ENCODE results near the gene MYO9B. TPM values are rescaled to one million over a fixed set of nuclear protein-coding genes. Genes with fewer than 3 reads are reported as not detected.

MYO9B gene
- total and polyA plus RNA-seq, 2 of the 13 experiments (the other 11 are each of a cell fraction or from before 2014, with no cell fraction given) = 18.0 to 18.3 TPM

DNA sequence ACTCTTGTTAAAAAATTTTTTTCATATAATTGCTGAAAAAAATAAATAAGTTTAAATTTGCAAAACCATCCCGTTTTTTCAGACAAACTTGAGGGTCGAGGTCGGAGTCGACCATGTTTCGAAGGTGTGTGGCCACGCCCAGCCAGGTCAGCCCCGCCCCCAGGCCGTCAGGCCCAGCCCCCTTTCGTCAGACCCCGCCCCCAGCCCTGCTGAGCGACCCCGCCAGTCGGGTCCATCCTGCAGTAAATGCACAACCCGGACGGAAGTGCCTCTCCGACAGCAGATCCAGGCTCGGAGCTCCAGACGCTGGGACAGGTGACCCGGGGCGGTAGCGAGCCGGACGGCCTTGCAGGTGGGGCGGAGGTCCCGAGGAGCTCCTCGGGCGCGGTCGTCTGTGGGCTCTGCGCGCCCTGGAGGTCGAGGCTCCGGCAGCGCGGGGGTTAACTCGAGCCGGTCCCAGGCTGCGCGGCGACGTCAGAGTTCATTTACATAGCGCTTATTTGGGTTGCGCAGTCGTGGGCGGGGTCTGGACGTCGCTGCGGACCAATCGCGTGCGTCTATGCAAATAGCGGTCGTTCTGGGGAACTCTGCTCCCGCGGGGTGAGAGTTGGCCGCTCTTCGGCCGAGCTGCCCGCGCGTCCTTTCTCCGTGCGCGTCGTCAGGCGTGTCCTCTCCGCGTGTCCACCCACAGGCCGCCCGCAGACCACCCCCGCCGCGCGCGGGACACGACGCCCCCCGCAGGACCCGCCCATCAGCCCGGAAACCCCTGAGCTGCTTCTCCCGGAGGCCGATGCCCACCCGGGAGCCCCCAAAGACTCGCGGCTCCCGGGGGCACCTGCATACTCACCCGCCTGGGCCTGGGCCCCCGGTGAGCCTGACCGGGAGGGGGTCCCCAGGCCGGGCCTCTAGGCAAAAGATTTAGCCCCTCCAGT, 150.7 kb downstream of the MYO9B start, which contains the start of gene OCEL1 (continued):
- TF ChIP-seq, protein P1, sequence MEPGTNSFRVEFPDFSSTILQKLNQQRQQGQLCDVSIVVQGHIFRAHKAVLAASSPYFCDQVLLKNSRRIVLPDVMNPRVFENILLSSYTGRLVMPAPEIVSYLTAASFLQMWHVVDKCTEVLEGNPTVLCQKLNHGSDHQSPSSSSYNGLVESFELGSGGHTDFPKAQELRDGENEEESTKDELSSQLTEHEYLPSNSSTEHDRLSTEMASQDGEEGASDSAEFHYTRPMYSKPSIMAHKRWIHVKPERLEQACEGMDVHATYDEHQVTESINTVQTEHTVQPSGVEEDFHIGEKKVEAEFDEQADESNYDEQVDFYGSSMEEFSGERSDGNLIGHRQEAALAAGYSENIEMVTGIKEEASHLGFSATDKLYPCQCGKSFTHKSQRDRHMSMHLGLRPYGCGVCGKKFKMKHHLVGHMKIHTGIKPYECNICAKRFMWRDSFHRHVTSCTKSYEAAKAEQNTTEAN (CRISPR knock-in tag; conservative IDR thresholded peaks at IDR 0.05) = peak; percentile 56; the same call in 1 of the 2 replicates
- TF ChIP-seq SMAD1 (CRISPR knock-in tag; IDR thresholded peaks at IDR 0.05; ENCODE audit: borderline replicate concordance, low read depth) (no peak; the same call in 1 of the 2 replicates), MIXL1 (CRISPR knock-in tag; IDR thresholded peaks at IDR 0.05) (no peak), MED8 (CRISPR knock-in tag; IDR thresholded peaks at IDR 0.05; ENCODE audit: insufficient replicate concordance) (peak; percentile 73), TRIM24 (CRISPR knock-in tag; IDR thresholded peaks at IDR 0.05) (no peak), ZFP37 (CRISPR knock-in tag; IDR thresholded peaks at IDR 0.05; ENCODE audit: borderline replicate concordance) (no peak), TOE1 (CRISPR knock-in tag; IDR thresholded peaks at IDR 0.05) (no peak), DR1 (CRISPR knock-in tag; IDR thresholded peaks at IDR 0.05) (peak; percentile 18; the same call in 1 of the 2 replicates), ZFP1 (CRISPR knock-in tag; IDR thresholded peaks at IDR 0.05) (no peak), CENPT (CRISPR knock-in tag; IDR thresholded peaks at IDR 0.05; ENCODE audit: low read depth) (no peak), ZNF605 (CRISPR knock-in tag; IDR thresholded peaks at IDR 0.05) (0 out of 2 replicates have a peak, but pooled peaks have one; percentile 45), ZNF234 (CRISPR knock-in tag; conservative IDR thresholded peaks at IDR 0.05) (peak; percentile 77; the same call in 1 of the 2 replicates), ZFP90 (CRISPR knock-in tag; IDR thresholded peaks at IDR 0.05; ENCODE audit: borderline replicate concordance) (peak; percentile 37; the same call in 1 of the 2 replicates), SIN3A (IDR thresholded peaks at IDR 0.05; ENCODE audit: borderline replicate concordance, low read depth, low read length) (no peak), ZNF552 (CRISPR knock-in tag; IDR thresholded peaks at IDR 0.05; ENCODE audit: borderline replicate concordance) (no peak)
- TF ChIP-seq, protein P2, sequence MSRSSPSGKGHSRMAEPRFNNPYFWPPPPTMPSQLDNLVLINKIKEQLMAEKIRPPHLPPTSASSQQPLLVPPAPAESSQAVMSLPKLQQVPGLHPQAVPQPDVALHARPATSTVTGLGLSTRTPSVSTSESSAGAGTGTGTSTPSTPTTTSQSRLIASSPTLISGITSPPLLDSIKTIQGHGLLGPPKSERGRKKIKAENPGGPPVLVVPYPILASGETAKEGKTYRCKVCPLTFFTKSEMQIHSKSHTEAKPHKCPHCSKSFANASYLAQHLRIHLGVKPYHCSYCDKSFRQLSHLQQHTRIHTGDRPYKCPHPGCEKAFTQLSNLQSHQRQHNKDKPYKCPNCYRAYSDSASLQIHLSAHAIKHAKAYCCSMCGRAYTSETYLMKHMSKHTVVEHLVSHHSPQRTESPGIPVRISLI (CRISPR knock-in tag; IDR thresholded peaks at IDR 0.05; ENCODE audit: borderline replicate concordance) = no peak
- TF ChIP-seq, protein P3, sequence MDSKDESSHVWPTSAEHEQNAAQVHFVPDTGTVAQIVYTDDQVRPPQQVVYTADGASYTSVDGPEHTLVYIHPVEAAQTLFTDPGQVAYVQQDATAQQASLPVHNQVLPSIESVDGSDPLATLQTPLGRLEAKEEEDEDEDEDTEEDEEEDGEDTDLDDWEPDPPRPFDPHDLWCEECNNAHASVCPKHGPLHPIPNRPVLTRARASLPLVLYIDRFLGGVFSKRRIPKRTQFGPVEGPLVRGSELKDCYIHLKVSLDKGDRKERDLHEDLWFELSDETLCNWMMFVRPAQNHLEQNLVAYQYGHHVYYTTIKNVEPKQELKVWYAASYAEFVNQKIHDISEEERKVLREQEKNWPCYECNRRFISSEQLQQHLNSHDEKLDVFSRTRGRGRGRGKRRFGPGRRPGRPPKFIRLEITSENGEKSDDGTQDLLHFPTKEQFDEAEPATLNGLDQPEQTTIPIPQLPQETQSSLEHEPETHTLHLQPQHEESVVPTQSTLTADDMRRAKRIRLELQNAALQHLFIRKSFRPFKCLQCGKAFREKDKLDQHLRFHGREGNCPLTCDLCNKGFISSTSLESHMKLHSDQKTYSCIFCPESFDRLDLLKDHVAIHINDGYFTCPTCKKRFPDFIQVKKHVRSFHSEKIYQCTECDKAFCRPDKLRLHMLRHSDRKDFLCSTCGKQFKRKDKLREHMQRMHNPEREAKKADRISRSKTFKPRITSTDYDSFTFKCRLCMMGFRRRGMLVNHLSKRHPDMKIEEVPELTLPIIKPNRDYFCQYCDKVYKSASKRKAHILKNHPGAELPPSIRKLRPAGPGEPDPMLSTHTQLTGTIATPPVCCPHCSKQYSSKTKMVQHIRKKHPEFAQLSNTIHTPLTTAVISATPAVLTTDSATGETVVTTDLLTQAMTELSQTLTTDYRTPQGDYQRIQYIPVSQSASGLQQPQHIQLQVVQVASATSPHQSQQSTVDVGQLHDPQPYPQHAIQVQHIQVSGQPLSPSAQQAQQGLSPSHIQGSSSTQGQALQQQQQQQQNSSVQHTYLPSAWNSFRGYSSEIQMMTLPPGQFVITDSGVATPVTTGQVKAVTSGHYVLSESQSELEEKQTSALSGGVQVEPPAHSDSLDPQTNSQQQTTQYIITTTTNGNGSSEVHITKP (CRISPR knock-in tag; IDR thresholded peaks at IDR 0.05; ENCODE audit: low read depth) = peak; percentile 88
- TF ChIP-seq, protein P4, sequence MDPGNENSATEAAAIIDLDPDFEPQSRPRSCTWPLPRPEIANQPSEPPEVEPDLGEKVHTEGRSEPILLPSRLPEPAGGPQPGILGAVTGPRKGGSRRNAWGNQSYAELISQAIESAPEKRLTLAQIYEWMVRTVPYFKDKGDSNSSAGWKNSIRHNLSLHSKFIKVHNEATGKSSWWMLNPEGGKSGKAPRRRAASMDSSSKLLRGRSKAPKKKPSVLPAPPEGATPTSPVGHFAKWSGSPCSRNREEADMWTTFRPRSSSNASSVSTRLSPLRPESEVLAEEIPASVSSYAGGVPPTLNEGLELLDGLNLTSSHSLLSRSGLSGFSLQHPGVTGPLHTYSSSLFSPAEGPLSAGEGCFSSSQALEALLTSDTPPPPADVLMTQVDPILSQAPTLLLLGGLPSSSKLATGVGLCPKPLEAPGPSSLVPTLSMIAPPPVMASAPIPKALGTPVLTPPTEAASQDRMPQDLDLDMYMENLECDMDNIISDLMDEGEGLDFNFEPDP (CRISPR knock-in tag; conservative IDR thresholded peaks at IDR 0.05) = no peak
- TF ChIP-seq, protein P5, sequence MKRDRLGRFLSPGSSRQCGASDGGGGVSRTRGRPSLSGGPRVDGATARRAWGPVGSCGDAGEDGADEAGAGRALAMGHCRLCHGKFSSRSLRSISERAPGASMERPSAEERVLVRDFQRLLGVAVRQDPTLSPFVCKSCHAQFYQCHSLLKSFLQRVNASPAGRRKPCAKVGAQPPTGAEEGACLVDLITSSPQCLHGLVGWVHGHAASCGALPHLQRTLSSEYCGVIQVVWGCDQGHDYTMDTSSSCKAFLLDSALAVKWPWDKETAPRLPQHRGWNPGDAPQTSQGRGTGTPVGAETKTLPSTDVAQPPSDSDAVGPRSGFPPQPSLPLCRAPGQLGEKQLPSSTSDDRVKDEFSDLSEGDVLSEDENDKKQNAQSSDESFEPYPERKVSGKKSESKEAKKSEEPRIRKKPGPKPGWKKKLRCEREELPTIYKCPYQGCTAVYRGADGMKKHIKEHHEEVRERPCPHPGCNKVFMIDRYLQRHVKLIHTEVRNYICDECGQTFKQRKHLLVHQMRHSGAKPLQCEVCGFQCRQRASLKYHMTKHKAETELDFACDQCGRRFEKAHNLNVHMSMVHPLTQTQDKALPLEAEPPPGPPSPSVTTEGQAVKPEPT (CRISPR knock-in tag; IDR thresholded peaks at IDR 0.05; ENCODE audit: low read depth) = peak; percentile 61; the same call in 1 of the 2 replicates
